ENCODE results near the gene AEBP1.

Gene AEBP1

GRCh38 chr7:44158096-44158872 is 54.1 kb downstream of the AEBP1 start:
- no peak for DNase-seq

- DNase-seq = no peak
Measured at GRCh38 chr7:44158873-44159631, 54.9 kb downstream of the AEBP1 start.

- no peak for DNase-seq
Measured at GRCh38 chr7:44159824-44160630, 55.9 kb downstream of the AEBP1 start.

- DNase-seq = no peak
Measured at GRCh38 chr7:44161371-44161770, 57.2 kb downstream of the AEBP1 start.

- no peak for DNase-seq
Measured at GRCh38 chr7:44162179-44162578, 58.0 kb downstream of the AEBP1 start.

- DNase-seq = no peak
Measured at GRCh38 chr7:44162785-44163395, 58.7 kb downstream of the AEBP1 start.

- no peak for DNase-seq
Measured at GRCh38 chr7:44163591-44163990, 59.4 kb downstream of the AEBP1 start.

All from NCI-H1436 treated with DMSO at 0.1 percent for 48 hours (cell line).